Suprapubic skin (tissue), 4 donors: ENCODE data around the gene AKAP1.

ENCODE experiments used
- CTCF ChIP-seq, 2 donors: fragments of 200-600 bp in 1 of 2; fragments of 450-650 bp in 1 of 2; sonication (generic) in 1 of 2; IDR thresholded peaks; one replicate each; pipeline ENCODE4 v1.5.1; 2016 to 2019; ENCODE audit warnings: antibody characterized with exemption in 2 of 2, mild to moderate bottlenecking in 1 of 2, moderate library complexity in 1 of 2
- EP300 ChIP-seq: sonication (generic); formaldehyde crosslinking; IDR thresholded peaks from one replicate; pipeline ENCODE4 v1.6.1; 2017; ENCODE audit warnings: antibody characterized with exemption
- POLR2A ChIP-seq, 2 donors: fragments of 450-650 bp; IDR thresholded peaks; one replicate each; pipeline ENCODE4 v1.6.1; 2017; ENCODE audit warnings: antibody characterized with exemption in 2 of 2, mild to moderate bottlenecking in 2 of 2, moderate library complexity in 2 of 2
- POLR2AphosphoS5 ChIP-seq, 3 donors: sonication (generic); formaldehyde crosslinking; IDR thresholded peaks; one replicate each; pipeline ENCODE4 v1.6.1; 2017; ENCODE audit warnings: antibody characterized with exemption in 3 of 3

GRCh38 chr17:57082441-57082840 lies 2.6 kb upstream of the AKAP1 start:
- TF ChIP-seq CTCF (IDR thresholded peaks at IDR 0.05) = no peak
- TF ChIP-seq POLR2A (IDR thresholded peaks at IDR 0.05) = no peak
- no peak for TF ChIP-seq EP300
- TF ChIP-seq POLR2AphosphoS5 (IDR thresholded peaks at IDR 0.05) = no peak
